ENCODE data around the gene STK33.

STK33 gene

GRCh38 chr11:8403310-8403709, 190.7 kb downstream of the STK33 start:
- DNase-seq: no peak

- DNase-seq: no peak
These were observed 201.1 kb downstream of the STK33 start for GRCh38 chr11:8392886-8393285.

GRCh38 chr11:8392166-8392565, 201.9 kb downstream of the STK33 start:
- DNase-seq: no peak

- no peak for DNase-seq
These were observed 203.0 kb downstream of the STK33 start for GRCh38 chr11:8390851-8391612.

GRCh38 chr11:8389029-8389996, 204.7 kb downstream of the STK33 start:
- DNase-seq: no peak

GRCh38 chr11:8387693-8388092, 206.3 kb downstream of the STK33 start:
- no peak for DNase-seq

GRCh38 chr11:8387141-8387540, 206.9 kb downstream of the STK33 start:
- DNase-seq: no peak

- DNase-seq: no peak
These were observed 207.7 kb downstream of the STK33 start for GRCh38 chr11:8386134-8386864.

- DNase-seq: no peak
These were observed 209.7 kb downstream of the STK33 start for GRCh38 chr11:8384199-8384821.

- DNase-seq: no peak
These were observed 210.4 kb downstream of the STK33 start for GRCh38 chr11:8383627-8384026.

- DNase-seq: no peak
These were observed 210.8 kb downstream of the STK33 start for GRCh38 chr11:8383227-8383626.

- DNase-seq: no peak
These were observed 211.5 kb downstream of the STK33 start for GRCh38 chr11:8382436-8383053.

- no peak for DNase-seq
These were observed 212.1 kb downstream of the STK33 start for GRCh38 chr11:8381871-8382396.

- no peak for DNase-seq
These were observed 212.7 kb downstream of the STK33 start for GRCh38 chr11:8381343-8381742.

- DNase-seq: no peak
These were observed 218.1 kb downstream of the STK33 start for GRCh38 chr11:8375932-8376331.

- DNase-seq: no peak
These were observed 218.6 kb downstream of the STK33 start for GRCh38 chr11:8375460-8375859.

- DNase-seq: no peak
These were observed 219.3 kb downstream of the STK33 start for GRCh38 chr11:8374716-8375115.

GRCh38 chr11:8373519-8374432, 220.3 kb downstream of the STK33 start:
- DNase-seq: no peak

GRCh38 chr11:8372641-8373381, 221.2 kb downstream of the STK33 start:
- no peak for DNase-seq

- no peak for DNase-seq
These were observed 222.5 kb downstream of the STK33 start for GRCh38 chr11:8371516-8371884.

Data from NCI-H526 (cell line).